Heart left ventricle (tissue), 13 donors: ENCODE results near the gene TSKU.

Experiments used
- CTCF ChIP-seq, 12 donors: fragments of 200-600 bp; sonication (generic) in 4 of 12; IDR thresholded peaks; one replicate each; pipeline versions ENCODE4 v1.5.0 to v1.8.0; 2018 to 2022; ENCODE audit warnings: antibody characterized with exemption in 12 of 12, mild to moderate bottlenecking in 5 of 12
- POLR2A ChIP-seq, 2 donors: fragments of 450-650 bp; IDR thresholded peaks; one replicate each; pipeline ENCODE4 v1.6.1; 2017; ENCODE audit warnings: antibody characterized with exemption in 2 of 2, mild to moderate bottlenecking in 2 of 2, moderate library complexity in 2 of 2
- donor health status: ischemic (EF 13 %, LVEDD 7.1; RV severe dilation, severe dysfunction).
- donor health status: DM: no; HTN: yes; CAD: no.
- donor health status: DM: no; HTN: no; CAD: no.
- donor health status: ischemic (EF 25% LVEDD 6.9; RV normal size, moderate dysfunction).
- donor health status: ischemic (EF 25% LVEDD 5.7; RV mildly dilated, moderate dysfunction).
- donor health status: ischemic (EF 35%, LVEDD 5.7; RV mildly dilated, moderate dysfunction).
- donor health status: nonischemic (EF 11% LVEDD 7.7; RV severe dilation, severe dysfunction).
- donor health status: DM: yes; HTN: yes; CAD: no.
- donor health status: PGD.
- donor health status: ischemic (EF 29% LVEDD 5.4; RV normal size, mild dysfunction).
- donor health status: nonischemic (EF 23%, LVEDD 6.1; RV moderate dilation, normal function).

- no peak for TF ChIP-seq CTCF (IDR thresholded peaks at IDR 0.05)
- TF ChIP-seq POLR2A (IDR thresholded peaks at IDR 0.05): no peak
Observed at GRCh38 chr11:76783896-76784813, 999 bp downstream of the TSKU start.
